HG02981 (cell line): Measurements from ENCODE around the gene GLYATL1B.
"Not testable (repeated sequence)": the region's sequence is repeated elsewhere in the genome, so short reads cannot be mapped to it uniquely, and the experiment has no call there.

Experiments used
- ATAC-seq: cut with Tn5 transposase; IDR thresholded peaks from one replicate; pipeline ENCODE4 v1.9.1; 2021; ENCODE audit warnings: mild to moderate bottlenecking, moderate library complexity; ENCODE audit not compliant: unreplicated experiment

GLYATL1B gene

GRCh38 chr11:59095225-59095624 lies 9.1 kb downstream of the GLYATL1B start:
- peak; percentile 79 for ATAC-seq

- not testable (repeated sequence) for ATAC-seq
Measured at GRCh38 chr11:59095972-59096575, 10.0 kb downstream of the GLYATL1B start.

DNA sequence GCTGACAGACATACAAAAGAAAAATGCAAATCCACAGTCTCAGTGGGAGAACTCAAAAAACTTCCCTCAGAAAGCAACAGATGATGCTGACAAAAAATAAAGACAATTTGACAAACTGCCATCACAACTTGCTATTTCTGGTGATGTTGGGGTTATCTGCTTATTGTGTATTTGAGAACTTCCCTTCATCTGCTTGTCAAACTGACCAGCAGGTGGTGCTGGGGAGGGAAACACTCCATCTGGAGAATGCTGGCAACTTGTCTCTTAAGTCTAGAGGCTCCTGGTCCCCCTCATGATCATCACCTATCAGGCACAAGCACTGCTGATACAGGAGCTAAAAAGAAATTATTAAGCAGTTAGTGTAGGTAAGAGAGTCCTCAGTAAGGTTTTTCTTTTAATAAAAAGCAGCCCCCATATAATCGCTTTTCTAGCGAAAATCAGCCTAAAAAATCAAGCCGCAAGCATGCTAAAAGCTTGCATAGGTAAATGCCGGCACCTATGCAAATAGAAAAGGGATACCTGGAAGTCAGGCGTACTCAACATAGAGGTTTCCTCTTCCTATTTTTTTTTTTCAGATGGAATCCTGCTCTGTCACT lies 11.1 kb downstream of the GLYATL1B start:
- peak; percentile 66 for ATAC-seq

- not testable (repeated sequence) for ATAC-seq
Measured at GRCh38 chr11:59097938-59098337, 11.8 kb downstream of the GLYATL1B start.

GRCh38 chr11:59102259-59102765 lies 16.2 kb downstream of the GLYATL1B start:
- peak; percentile 61 for ATAC-seq

- ATAC-seq, result peak; percentile 67
Measured at GRCh38 chr11:59106363-59107336, 20.5 kb downstream of the GLYATL1B start, which contains the start of gene FAM111B. TSS of gene FAM111B (plus strand) at chr11:59107237. CDS start at chr11:59109626, 2,389 bp downstream.

DNA sequence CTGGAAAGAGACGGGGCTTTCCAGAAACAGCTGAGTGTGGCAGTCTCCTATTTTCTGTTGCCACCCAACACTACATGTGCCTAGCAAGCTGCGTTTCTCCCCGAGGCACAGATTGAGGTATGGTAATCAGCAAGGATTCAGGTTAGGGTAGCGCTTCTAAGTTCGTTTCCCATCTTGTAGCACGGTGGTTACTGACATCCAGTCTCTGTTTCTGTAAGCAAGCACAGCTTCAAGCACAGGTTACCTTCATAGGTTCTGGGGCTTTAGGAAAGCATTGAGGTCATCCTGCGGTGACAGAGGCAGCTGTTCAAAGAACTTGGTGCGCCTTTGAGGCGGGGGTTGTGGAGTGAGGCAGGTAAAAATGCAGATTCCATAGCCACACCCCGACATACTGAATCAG lies 21.6 kb downstream of the GLYATL1B start:
- ATAC-seq, result not testable (repeated sequence)

DNA sequence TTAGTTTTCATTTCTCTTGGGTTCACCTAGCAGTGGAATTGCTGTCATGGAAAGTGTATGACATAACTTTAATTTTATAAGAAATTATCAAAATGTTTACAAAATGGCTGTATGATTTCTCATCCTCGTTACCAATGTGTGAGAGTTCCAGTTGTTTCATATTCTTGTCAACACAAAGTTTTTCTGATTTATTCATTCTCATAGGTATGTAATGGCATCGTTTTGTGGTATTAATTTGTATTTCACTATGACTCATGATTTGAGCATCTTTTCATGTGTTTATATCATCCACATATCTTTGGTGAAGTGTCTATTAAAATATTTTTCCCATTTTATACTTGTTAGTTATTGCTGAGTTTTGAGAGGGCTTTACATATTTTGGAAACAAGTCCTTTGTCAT lies 26.4 kb downstream of the GLYATL1B start:
- ATAC-seq, result no peak

- no peak for ATAC-seq
Measured at GRCh38 chr11:59114344-59114743, 28.2 kb downstream of the GLYATL1B start.

DNA sequence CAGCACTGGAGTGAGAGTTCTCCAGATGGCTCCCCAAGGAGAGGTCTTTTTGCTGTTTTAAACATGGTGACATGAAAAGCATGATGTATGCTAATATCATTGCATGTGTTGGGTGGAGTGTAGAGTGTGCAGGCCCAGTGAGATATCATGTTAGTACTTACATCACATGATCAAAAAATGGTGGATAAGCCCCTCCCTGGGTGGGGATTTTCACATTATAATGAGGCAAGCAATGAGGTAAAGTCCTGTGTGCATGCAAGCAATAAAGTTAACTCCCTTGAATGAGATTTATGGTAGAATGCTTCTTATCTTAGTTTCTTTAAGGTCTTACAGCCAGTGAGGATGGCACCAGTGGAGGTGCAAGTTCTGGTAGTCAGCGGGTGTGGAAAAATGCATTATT lies 29.4 kb downstream of the GLYATL1B start:
- no peak for ATAC-seq

GRCh38 chr11:59117774-59118173 lies 31.7 kb downstream of the GLYATL1B start:
- no peak for ATAC-seq

- ATAC-seq, result no peak
Measured at GRCh38 chr11:59119826-59120225, 33.7 kb downstream of the GLYATL1B start.

DNA sequence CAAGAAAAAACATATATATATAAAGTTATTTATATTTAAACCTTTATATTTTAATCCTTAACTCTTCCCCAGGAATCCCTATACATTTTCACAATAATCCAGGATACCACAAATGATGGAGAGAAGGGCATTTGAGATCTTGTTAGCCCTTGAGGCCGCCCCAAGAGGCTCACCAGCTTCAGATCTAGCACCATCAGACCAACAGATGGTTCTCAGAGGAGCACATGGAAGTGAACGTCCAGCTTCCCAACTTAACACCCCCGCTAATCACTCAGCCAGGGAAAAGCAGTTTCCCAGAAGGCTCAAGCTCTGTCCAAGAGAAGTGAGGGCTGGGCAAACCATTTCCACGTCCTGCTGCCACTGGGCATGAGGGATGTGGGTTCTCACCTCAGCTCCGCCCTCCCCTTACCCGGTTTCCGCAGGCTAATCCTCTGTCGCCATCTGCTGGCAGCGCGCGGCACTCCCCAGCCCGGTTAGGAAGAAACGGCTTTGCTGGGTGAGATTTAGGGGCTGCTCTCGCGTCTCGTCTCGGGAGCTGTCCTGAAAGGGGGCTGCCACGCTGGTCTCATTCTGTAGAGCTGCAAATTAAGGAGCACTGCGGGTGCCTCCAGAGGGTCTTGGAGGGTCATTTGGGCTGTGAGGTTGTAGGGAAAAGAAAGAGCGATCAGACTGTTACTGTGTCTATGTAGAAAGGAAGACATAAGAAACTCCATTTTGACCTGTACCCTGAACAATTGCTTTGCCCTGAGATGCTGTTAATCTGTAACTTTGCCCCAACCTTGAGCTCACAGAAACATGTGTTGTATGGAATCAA lies 49.7 kb downstream of the GLYATL1B start:
- peak; percentile 96 for ATAC-seq

DNA sequence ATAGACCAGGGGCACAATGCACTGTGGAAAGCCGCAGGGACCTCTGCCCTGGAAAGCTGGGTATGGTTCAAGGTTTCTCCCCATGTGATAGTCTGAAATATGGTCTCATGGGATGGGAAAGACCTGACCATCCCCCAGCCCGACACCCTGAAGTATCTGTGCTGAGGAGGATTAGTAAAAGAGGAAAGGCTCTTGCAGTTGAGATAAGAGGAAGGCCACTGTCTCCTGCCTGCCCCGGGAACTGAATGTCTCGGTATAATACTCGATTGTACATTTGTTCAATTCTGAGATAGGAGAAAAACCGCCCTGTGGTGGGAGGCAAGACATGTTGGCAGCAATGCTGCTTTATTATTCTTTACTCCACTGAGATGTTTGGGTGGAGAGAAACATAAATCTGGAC lies 50.4 kb downstream of the GLYATL1B start:
- not testable (repeated sequence) for ATAC-seq

DNA sequence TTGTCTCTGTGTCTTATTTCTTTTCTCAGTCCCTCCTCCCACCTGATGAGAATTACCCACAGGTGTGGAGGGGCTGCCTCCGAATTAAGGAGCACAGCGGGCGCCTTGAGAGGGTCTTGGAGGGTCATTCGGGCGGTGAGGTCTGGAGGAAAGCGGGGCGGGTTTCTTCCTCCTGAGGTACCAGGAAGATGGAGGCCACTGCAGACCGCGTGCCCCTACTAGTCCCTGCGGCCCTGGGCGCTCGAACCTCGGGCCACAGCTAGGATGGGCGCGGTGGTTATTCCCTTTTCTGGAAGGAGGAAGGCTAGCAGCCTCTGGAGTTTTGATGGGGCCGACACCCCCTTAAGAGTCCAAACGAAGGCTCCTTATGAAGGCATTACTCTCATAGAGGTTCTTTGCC lies 51.1 kb downstream of the GLYATL1B start:
- no peak for ATAC-seq

DNA sequence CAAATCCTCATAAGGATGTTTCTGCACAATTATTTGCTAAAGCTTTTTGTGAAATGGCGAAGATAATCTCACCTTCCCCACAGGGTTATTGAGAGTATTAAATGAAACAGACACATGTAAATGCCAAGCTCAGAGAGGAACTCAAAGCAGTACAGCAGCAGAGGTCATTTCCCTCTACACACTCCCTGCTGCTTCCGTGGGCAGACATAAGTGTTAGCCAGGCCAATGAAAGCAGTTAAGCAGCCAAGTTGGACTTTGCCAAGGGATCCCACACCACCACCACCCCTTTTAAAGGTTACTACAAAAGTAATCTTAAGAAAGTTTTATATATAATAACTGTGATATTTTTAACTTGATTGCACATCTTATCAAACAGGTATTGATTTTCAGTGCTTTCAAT lies 52.5 kb downstream of the GLYATL1B start:
- no peak for ATAC-seq

DNA sequence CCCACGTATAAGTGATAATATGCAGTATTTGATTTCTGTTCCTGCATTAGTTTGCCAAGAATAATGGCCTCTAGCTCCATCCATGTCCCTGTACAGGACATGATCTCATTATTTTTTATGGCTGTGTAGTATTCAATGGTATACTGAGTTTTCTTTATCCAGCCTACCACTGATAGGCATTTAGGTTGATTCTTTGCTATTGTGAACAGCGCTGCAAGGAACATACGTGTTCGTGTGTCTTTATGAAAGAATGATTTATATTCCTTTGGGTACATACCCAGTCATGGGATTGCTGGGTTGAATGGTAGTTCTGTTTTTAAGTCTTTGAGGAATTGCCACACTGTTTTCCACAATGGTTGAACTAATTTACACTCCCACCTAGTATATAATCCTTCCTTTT lies 55.1 kb downstream of the GLYATL1B start:
- ATAC-seq, result no peak

DNA sequence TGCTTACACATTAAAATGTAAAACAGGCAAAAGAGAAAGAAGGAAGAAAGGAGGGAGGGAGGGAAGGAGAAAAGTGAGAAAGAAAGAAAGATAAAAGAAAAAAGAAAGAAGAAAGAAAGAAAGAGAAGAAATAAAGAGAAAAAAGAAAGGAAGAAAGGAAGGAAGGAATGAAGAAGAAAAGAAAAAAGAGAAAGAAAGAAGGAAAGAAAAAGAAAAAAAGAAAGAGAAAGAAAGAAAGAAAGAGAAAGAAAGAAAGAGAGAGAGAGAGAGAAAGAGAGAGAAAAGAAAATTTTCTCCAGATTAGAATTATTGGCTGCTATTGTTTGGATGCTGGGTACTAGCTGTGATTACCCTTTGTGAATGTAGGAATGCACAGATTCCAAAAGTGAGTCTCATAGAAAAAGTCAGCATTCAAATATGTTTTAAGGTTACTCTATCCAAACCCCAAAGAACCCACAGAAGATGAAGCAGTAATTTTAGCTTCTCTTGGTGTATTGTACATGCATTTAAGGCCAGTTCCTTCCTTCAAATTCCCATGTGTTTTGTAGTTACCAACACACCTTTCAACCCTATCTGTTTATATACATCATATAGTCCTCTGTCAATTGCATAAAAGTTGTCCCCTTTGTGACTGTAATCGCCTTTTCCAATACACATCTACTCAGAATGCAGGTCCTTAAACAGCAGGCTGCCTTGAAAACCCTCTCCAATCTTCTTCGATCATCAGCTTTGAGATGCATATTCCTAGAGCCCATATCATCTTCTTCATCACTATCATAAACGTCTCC lies 55.8 kb downstream of the GLYATL1B start:
- ATAC-seq, result no peak
